Pancreas (tissue), 10 donors: ENCODE measurements around the gene GNG2. TPM values are rescaled to one million over a fixed set of nuclear protein-coding genes. Genes with fewer than 3 reads are reported as not detected.
A peak's percentile ranks its signal among the peaks of the same experiment; 100 is the strongest.

ENCODE experiments used
- ATAC-seq, 4 donors: fragments of 200-7000 bp; cut with Tn5 transposase; one replicate each; pipeline versions ENCODE4 v1.8.0 to v1.9.1; 2020; ENCODE audit warnings: mild to moderate bottlenecking in 4 of 4, moderate library complexity in 4 of 4
- DNase-seq, 6 donors: peaks; one replicate each; pipeline ENCODE4 v3.0.0-alpha.2; 2020
- FAIRE-seq: peaks from 2 replicates; lab custom pipeline; 2012; peaks lifted over from hg19 to GRCh38; lab: Jason Lieb, UNC
- H3K27ac ChIP-seq, 4 donors: fragments of 200-600 bp; sonication (generic); 1 replicate in 3 of 4; 2 replicates in 1 of 4; pipeline versions ENCODE4 v1.5.0 to v1.8.0; 2020
- H3K27me3 ChIP-seq, 4 donors: fragments of 200-600 bp; one replicate each; pipeline ENCODE4 v1.8.0; 2021
- H3K36me3 ChIP-seq, 3 donors: fragments of 200-600 bp; sonication (generic) in 1 of 3; one replicate each; pipeline versions ENCODE4 v1.5.0 to v1.8.0; 2020 to 2021
- H3K4me1 ChIP-seq, 3 donors: fragments of 200-600 bp; one replicate each; pipeline ENCODE4 v1.8.0; 2021
- H3K4me3 ChIP-seq, 4 donors: fragments of 200-600 bp; sonication (generic) in 2 of 4; one replicate each; pipeline versions ENCODE4 v1.5.0 to v1.8.0; 2020 to 2021
- H3K9me3 ChIP-seq, 4 donors: fragments of 200-600 bp; one replicate each; pipeline ENCODE4 v1.8.0; 2021
- CTCF ChIP-seq, 4 donors: fragments of 200-600 bp; sonication (generic) in 3 of 4; IDR thresholded peaks; one replicate each; pipeline versions ENCODE4 v1.5.0 to v1.8.0; 2021; ENCODE audit warnings: antibody characterized with exemption in 4 of 4
- WGBS, 2 donors: extraction: QIAGEN DNeasy Blood & Tissue Kit; methylation state at CpG; one replicate each; pipeline ENCODE4 v1.1.7; 2013; 5-methylcytosine and 5-hydroxymethylcytosine counted together
- intact Hi-C, 3 donors: fragments of 100-400 bp; cut with DNase I; formaldehyde crosslinking; loops; one replicate each; pipeline versions ENCODE4 v1.11.1 to v1.14.2; 2022
- polyA plus RNA-seq, 2 donors: library from polyadenylated mRNA; stranded (reverse); fragments of 200-250 nt; gene quantifications; one replicate each; pipeline ENCODE4 v1.2.3, GENCODE V29; 2013
- total RNA-seq, 6 donors: library from RNA; stranded (reverse); fragmentation: NEBNext Ultra II Directional in 4 of 6; extraction: Animal tissue kit (Norgen Biotek cat#: 25700) in 4 of 6; gene quantifications; one replicate each; pipeline versions ENCODE4 v1.2.1 to v1.2.4, GENCODE V29; 2021 to 2023
- donor health status: healthy with polysubstance abuse.
- donor health status: DM: no; HTN: no; CAD: no; lungs with moderate emphysema.
- donor health status: DM: no; HTN: no; CAD: no.
- donor health status: control.
- donor health status: control.
- donor health status: Bipolar disorder and iron deficiency.
- donor health status: DM: yes; HTN: yes; CAD: no.
- donor health status: DM: no; HTN: no; CAD: no.
- donor health status: DM: no; HTN: no; CAD: no.
- donor health status: DM: yes; HTN: yes; CAD: no.

The GNG2 gene
- total and polyA plus RNA-seq, 8 donors: 1.7 to 23.0 (median 7.0) TPM

DNA sequence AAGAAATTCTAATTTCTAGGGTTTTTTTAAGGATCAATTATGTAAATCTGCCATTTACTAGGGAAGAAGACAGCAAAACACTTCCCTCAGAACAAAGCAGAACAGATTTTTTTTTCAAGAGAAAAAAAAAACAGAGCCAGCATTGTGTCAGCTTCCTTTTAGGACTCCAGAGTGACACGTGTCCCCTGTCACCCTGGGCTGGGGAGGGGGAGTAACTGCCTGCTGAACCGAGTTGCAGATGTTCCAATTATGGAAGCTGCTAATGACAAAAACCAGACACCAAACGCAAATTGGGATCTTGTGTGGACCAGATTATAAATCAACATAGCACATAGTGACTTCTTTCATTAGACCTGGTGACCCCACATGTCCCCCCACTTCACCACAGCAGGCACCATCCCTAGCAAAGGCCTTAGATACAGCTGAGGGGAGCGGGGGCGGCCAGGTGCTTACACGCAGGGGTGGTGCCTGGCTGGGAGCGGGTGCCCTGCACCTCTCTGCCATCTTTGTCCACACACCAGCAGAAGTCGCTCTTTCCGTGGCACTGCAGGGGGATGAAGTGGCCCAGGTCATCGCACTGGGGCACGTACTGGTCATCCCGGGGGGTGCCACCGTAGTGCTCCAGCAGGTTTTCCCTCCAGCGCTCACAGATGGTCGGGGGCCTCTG lies 154.3 kb downstream of the GNG2 start:
- ATAC-seq: no peak
- Histone ChIP-seq H3K27me3 (no peaks in the 10 kb centered on the region), H3K27ac (no peak overlapping the region), H3K4me3 (no peak overlapping the region), H3K4me1 (no peaks in the 10 kb centered on the region), H3K36me3 (peaks cover 0 to 18% (median 1%) of the 10 kb centered on the region in 3 donors), H3K9me3 (no peaks in the 10 kb centered on the region)
- FAIRE-seq: no peak
- intact Hi-C loops: no loop called here
- WGBS, 2 donors: 82% methylated on average over 15 of the region's 15 CpGs
- no peak for TF ChIP-seq CTCF (IDR thresholded peaks at IDR 0.05)
- no peak for DNase-seq

GRCh38 chr14:52015411-52016030 lies 155.1 kb downstream of the GNG2 start:
- H3K4me3 ChIP-seq: no peak overlapping the region
- WGBS, 2 donors: 61 to 63% methylated on average over 8 of the region's 8 CpGs
- DNase-seq: peak in 1 of 6 donors; percentile 48
- peaks cover 0 to 3% (median 0%) of the 10 kb centered on the region in 3 donors for H3K4me1 ChIP-seq
- no peak overlapping the region for H3K27ac ChIP-seq
- TF ChIP-seq CTCF (IDR thresholded peaks at IDR 0.05): peak in 1 of 4 donors; percentile 12
- no peaks in the 10 kb centered on the region for H3K27me3 ChIP-seq
- FAIRE-seq: no peak
- peak; percentile 55 to 80 (median 68) for ATAC-seq
- intact Hi-C loops: no loop called here
- no peaks in the 10 kb centered on the region for H3K9me3 ChIP-seq
- H3K36me3 ChIP-seq: peaks cover 0 to 10% (median 0%) of the 10 kb centered on the region in 3 donors

DNA sequence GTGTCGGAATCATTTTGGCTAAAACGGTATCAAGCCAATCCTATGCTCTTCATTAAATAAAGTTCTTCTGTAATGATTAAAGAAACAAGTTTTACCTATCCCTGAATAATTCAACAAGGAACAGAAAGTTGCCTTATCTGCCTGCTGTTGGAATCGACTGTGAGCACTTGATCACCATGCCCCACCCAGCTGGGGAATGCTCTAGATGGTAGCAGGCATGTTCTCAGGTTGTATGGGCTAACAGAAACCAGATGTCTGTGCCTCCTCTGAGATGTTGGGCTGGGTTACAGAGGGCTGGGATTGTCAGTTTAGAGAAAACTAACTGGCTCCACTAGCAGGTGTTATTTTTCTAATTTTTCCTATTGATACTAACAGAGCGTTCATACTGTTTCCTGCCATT lies 157.8 kb downstream of the GNG2 start:
- ATAC-seq: no peak

DNA sequence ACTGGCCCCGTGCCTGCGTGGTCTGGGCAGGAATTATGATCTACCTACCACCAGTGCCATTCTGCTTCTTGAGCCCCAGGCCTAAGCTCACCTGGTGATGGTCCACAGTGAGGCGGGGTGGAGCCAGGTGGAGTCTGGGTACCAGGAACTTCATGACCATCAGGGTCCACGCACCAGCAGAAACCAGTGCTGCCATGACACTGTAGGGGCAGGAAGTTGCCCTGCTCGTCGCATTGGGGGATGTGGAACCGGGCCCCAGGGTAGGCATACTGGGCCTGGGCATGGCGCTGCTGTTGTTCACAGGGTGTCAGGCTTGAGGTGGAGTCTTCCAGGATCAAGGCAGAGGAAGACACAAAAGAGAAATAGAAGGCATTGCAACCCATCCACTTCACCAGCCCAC lies 158.6 kb downstream of the GNG2 start:
- Histone ChIP-seq H3K4me3 (no peak overlapping the region), H3K27me3 (no peaks in the 10 kb centered on the region), H3K27ac (no peak overlapping the region), H3K9me3 (no peaks in the 10 kb centered on the region), H3K36me3 (no peaks in the 10 kb centered on the region), H3K4me1 (peaks cover 0 to 5% (median 0%) of the 10 kb centered on the region in 3 donors)
- no peak for ATAC-seq
- intact Hi-C loops: no loop called here
- TF ChIP-seq CTCF (IDR thresholded peaks at IDR 0.05): no peak
- 95% methylated on average over 8 of the region's 8 CpGs for WGBS, 2 donors
- DNase-seq: no peak
- no peak for FAIRE-seq

More for the DNA sequence above, 157.8 kb downstream of the GNG2 start:
- no peaks in the 10 kb centered on the region for H3K36me3 ChIP-seq
- no peaks in the 10 kb centered on the region for H3K9me3 ChIP-seq
- no peaks in the 10 kb centered on the region for H3K27me3 ChIP-seq
- no peak for TF ChIP-seq CTCF (IDR thresholded peaks at IDR 0.05)
- DNase-seq (no peak), FAIRE-seq (no peak)
- WGBS, 2 donors: 72 to 79% methylated on average over 4 of the region's 4 CpGs
- peaks cover 0 to 5% (median 0%) of the 10 kb centered on the region in 3 donors for H3K4me1 ChIP-seq
- no peak overlapping the region for H3K4me3 ChIP-seq
- intact Hi-C loops: no loop called here
- no peak overlapping the region for H3K27ac ChIP-seq

Other genes with a start within 250 kb of the GNG2 start
- gene FRMD6, start 208.7 kb upstream of the GNG2 start, total RNA-seq: 10 to 100 TPM in 1 of 6 donors, 1 to 10 TPM in 5; 2.9 to 20.3 (median 7.1) TPM
- gene FRMD6, start 208.7 kb upstream of the GNG2 start, polyA plus RNA-seq: 1 to 10 TPM; 2.8 to 3.5 TPM
- 10 to 100 TPM; 57.5 to 81.7 (median 69.0) TPM for gene RTRAF, start 128.9 kb downstream of the GNG2 start, total RNA-seq
- gene RTRAF, start 128.9 kb downstream of the GNG2 start, polyA plus RNA-seq: 10 to 100 TPM; 64.9 to 96.4 TPM
- 1 to 10 TPM; 3.3 to 9.5 (median 5.0) TPM for gene NID2, start 208.4 kb downstream of the GNG2 start, total RNA-seq
- 1 to 10 TPM; 1.9 to 2.8 TPM for gene NID2, start 208.4 kb downstream of the GNG2 start, polyA plus RNA-seq